ENCODE measurements around the gene ARAP1.

- no peak for TF ChIP-seq CTCF (IDR thresholded peaks at IDR 0.05; ENCODE audit: poor library complexity, severe bottlenecking)
- TF ChIP-seq REST (IDR thresholded peaks at IDR 0.05; ENCODE audit: borderline replicate concordance) = no peak
- TF ChIP-seq RAD21 (conservative IDR thresholded peaks at IDR 0.05) = no peak
- TF ChIP-seq EZH2 (IDR thresholded peaks at IDR 0.05; ENCODE audit: borderline replicate concordance, insufficient read depth, low read length, poor library complexity, severe bottlenecking) = no peak
- TF ChIP-seq EP300 (conservative IDR thresholded peaks at IDR 0.05; ENCODE audit: poor library complexity, severe bottlenecking) = no peak
- no peak for TF ChIP-seq POLR2AphosphoS5 (IDR thresholded peaks at IDR 0.05)
- TF ChIP-seq SMC3 (conservative IDR thresholded peaks at IDR 0.05; ENCODE audit: poor library complexity) = no peak
- no peak for TF ChIP-seq TAF1 (IDR thresholded peaks at IDR 0.05; ENCODE audit: low read depth)
- TF ChIP-seq MXI1 (conservative IDR thresholded peaks at IDR 0.05; ENCODE audit: poor library complexity, severe bottlenecking) = no peak
Observed at GRCh38 chr11:72736452-72737069, 15.6 kb downstream of the ARAP1 start.

Data from neural cell (in vitro differentiated cells).